GM21825 (cell line): ENCODE data around the gene TNFRSF1A.
"Not testable (repeated sequence)": the region's sequence is repeated elsewhere in the genome, so short reads cannot be mapped to it uniquely, and the experiment has no call there.

ENCODE experiments used
- ATAC-seq: cut with Tn5 transposase; IDR thresholded peaks from one replicate; pipeline ENCODE4 v1.9.1; 2021; ENCODE audit warnings: mild to moderate bottlenecking, moderate library complexity; ENCODE audit not compliant: unreplicated experiment

The TNFRSF1A gene

DNA sequence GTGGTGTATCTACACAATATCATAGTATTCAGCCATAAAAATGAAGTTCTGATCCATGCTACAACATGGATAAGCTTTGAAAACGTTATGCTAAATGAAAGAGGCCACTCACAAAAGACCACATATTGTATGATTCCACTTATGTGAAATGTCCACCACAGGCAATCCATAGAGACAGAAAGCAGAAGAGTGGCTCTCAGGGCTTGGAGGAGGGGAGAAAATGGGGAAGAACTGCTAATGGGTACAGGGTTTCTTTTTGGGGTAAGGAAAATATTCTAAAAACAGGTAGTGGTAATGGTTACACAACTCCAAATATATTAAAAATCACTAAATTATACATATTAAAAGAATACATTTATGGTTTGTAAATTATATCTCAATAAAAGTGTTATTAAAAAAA, 17.0 kb upstream of the TNFRSF1A start:
- ATAC-seq = no peak

DNA sequence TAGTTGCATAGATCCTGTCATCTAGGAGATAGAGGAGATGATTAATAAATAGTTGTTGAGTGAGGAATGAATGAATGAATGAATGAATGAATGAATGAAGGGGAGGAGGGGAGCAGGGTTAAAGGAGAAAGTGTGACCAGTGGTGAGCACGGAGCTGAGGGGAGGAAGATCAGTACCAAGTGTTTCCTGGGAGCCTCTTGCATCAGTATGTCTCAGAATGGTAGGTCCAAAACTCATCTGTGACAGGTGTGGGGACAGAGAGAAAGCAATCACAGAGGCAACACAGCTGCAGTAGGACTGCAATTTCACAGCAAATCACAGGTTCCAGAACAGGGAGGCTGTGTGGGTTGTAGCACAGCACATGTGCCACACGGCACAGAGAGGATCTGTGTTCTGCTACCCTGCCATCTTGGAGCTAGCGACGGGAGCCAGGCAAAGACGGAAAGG, 14.5 kb upstream of the TNFRSF1A start:
- ATAC-seq = no peak

DNA sequence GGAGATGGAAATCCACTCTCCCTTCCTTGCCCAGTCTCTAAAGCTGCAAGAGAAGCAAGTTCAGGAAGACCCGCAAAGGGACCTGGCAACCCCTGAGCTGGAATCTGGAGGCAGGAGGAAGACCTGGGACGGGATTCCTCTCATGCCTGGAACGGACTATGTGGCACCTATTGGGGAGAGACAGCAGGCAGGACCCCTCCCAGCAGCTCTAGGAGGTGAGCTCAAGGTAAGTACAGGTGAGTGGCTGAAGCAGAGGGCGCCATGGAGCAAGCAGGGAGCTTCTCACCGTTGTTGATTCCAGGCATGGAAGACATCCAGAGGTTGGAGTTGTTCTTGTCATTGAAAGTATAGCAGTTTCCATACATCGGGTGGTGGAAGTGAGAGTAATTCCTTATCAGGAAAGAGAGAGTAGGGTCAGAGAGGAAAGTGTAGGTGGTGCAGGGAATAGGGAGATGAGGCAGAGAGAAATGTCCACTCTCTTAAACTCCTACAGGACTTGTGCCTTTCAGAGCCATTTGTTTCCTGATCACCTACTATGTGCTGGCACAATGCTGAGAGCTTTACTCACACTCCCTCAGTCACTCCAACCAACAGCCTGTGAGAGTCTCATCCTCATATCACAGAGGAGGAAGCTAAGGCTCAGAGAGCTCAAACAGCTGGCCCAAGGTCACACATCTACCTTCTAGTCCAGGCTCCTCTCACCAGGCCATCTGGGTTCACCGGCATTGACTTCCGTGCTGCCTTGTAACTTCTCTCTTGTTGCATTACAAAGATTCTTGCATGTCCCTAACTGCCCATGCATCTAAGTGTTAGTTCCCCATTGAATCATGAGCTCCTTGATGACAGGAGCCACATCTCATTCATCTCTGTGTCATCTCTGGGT, 13.9 kb upstream of the TNFRSF1A start:
- no peak for ATAC-seq

DNA sequence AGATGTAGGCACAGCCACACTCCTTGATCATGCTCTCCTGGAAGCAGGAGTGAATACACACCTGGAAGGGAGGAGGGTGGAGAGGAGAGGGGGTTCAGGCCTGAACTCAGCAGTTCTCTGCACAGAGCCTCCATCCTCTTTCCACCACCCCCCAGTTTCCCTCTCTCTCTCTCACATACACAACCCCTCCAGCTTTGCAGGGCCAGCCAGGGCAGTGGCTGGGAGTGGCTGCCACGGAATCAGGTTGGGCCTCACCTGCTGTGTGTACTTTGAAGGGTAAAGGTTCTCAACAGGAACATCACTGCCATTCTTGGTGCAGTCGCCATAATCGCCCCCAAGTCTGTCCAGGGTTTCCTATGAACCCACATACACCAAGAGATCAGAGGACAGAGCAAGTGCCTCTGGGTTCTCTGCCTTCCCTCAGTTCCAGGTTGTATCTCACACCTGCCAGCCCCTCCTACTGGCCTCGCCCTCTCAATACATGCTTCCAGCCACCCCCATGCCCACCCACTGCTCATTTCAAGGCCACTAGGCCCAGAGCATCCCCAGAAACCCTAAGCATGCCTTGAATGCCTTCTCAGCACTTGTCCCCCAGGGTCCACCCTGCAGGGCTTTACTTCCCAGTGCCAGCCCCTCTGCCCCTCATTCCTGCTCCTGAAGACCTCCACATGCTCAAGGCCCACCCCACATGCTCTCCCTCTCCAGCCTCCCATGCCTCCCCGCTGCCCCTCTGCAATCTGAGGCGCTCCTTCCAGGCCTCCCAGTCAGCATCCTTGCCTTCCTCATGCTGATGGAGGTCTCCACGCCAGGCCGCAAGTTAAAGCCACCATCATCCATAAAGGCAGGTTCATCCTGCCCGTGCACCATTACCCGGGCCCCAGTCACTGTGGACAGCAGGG, 12.9 kb upstream of the TNFRSF1A start:
- ATAC-seq = no peak

DNA sequence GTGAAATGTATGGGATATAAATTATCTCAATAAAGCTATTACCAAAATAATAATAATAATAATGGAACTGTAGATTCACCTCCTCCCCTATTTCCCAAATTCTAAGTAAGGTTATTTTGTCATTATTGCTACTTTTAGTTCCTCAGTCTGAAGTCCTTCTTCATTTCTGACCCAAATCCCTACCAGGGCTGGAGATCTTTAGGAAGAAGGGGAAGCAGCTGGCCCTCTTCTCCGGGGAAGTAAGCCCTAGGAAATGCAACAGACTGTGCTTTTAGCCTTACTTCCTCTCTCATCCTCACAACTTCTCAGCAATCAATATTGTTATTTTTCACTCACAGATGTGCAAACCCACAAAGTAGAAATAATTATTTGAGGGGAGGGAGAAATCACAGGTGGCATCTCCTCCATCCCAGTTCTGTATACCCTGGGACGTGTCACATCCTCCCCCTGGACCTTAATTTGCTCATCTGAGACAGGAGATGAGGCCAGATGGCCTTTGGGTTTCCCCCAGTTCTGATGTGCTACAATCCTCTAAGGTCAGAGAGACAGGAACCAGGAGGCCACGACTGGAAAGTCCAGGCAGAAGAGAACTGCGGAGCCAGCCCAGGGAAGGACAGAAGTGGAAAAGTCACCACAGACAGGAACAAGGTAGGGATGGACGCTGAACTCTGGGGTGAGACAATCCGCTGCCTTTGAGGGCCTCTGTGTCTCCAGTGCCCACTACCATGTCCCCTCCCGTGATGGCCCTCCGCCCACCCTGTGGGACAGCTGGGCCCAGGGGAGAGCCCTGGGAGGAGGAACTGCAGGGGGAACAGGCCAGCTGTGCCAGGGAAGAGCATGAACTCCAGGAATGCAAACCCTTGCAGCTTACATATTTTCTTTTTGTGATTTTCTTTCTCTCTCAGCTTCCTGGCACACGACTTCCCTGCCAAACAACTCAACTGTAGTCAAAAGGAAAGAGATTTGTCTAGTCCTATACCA, 10.6 kb upstream of the TNFRSF1A start:
- ATAC-seq = no peak

DNA sequence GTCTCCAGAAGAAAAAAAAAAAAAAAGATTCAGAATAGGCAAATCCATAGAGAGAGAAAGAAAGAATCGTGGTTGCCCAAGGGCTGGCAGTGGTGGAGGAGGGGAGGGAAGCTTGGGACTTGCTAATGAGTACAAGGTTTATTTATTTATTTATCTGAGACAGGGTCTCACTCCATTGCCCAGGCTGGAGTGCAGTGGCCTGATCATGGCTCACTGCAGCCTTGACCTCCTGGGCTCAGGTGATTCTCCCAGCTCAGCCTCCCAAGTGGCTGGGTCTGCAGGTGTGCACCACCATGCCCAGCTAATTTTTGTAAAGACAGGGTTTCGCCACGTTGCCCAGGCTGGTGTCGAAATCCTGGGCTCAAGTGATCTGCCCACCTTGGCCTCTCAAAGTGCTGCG, 9.7 kb upstream of the TNFRSF1A start:
- ATAC-seq = no peak

DNA sequence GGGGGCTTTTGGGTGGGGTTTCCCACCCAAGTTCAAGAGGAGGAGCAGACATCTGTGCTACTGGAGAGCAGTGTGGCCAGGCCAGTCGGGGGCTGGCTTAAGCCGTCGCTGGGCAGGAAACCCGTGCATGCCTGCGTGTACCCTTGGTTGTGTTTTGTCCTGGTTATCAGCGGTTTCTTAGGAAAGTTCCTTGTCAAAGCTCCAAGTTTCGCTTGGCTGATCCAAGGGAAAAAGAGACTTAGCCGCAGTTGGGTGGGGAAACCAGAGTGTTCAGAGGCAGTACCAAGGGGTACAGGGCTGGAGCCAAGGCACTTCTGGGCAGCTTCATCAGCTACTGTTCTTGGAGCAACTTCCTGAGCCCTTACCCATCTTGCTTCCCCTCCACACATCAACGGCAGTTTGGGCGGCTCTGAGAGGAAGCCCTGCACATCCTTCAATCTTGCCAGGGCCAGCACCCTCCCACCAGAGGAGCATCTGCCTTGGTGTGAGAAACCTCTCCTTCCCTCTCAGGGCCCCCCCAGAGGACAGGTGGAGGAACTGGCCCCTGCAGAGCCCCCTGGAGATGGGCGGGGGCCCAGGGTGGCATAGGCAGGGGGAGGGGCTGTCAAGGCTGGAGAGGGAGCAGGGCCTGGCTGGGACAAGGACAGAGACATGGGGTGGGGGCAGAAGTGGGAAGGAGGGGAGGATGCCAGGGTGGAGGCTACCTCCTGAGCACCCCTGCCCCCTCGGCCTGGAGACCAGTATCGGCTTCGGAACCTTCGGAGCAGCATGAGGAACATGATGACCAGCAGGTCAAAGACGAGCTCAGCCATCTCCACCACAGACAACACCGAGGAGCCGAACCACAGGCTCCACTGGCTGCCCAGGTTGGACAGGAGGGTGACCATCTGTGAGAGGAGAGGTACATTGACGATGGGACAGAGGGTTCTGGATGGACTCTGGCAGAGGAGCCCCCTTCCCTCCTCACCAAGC, 5.8 kb upstream of the TNFRSF1A start:
- no peak for ATAC-seq

DNA sequence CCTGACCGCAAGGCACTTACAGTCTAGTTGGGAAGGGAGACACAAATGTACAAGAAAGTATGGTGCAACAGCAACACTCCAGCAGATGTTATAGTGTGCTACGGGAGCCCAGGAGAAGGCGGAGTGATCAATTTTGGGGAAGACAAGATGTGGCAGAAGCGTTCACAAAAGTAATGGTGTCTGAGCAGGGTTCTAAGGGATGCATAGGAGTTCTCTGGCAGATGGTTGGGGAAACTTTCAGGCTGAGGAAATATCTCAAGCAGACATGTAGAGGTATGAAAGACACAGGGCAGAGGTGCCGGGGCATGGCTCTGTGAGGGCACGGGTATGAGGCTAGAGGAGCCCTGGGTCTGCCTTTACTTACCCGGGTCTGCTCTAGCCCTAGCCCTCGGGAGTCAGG, 5.1 kb upstream of the TNFRSF1A start:
- no peak for ATAC-seq

DNA sequence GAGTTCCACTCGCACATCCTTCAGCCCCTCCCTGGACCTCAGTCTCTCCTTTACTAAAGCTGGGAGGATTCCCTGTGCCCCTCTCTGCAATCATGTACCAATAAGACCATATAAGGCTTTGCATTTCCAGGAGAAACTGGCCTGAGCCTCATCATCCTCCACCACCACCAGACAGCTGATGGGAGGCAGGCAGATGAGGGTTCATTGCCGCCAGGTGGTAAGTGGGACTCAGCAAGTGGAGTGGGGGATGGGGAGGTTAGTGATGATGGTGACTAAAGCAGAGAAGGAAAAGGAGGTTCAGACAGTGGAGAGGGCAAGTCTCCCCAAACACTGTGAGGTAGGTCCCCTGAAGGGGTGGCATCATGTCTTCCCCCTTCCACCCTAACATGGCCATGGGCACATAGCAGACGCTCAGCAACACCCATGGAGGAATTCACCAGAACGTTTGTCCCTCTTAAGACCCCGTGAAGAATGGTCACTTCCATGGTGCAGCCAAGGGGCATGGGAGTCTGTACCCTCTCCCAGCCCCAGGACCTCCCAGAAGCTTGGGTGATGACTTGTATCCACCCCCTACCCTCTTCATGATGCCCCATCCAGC, 4.5 kb upstream of the TNFRSF1A start:
- no peak for ATAC-seq

DNA sequence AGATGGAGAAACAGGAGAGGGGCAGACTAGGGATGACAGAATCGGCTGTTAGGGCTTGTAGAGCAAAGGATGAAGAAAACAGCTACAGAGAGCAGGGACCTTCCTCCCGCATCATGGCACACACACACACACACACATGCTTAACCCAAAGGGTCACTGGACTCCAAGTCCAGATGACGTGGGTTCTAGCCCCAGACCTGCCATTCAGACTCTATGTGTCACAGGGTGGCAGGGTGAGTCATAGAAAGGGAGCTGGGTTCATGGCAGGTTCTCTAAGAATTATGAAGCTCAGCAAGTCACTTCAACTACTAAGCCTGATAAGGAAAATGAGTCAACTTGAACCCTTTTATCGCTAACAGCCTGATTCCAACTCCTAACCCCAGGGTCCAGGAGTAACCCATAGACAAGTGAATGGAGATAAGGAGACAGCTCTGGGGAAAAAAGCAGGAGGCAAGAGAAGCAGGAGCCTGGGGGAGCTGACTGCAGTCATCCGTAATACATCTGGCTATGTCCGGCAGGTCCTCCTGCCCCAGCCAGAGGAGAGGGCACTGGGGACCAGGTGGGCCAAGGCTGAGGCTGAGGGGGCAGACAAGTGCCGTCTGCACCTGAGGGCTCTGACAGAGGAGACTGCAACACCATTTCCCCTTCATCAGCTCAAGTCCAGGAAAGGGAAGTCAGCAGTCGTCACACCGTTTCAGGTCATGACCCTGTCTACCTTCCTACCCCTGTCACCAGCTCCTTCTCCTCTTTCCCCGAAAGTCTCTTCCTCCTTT, 3.6 kb upstream of the TNFRSF1A start:
- no peak for ATAC-seq

DNA sequence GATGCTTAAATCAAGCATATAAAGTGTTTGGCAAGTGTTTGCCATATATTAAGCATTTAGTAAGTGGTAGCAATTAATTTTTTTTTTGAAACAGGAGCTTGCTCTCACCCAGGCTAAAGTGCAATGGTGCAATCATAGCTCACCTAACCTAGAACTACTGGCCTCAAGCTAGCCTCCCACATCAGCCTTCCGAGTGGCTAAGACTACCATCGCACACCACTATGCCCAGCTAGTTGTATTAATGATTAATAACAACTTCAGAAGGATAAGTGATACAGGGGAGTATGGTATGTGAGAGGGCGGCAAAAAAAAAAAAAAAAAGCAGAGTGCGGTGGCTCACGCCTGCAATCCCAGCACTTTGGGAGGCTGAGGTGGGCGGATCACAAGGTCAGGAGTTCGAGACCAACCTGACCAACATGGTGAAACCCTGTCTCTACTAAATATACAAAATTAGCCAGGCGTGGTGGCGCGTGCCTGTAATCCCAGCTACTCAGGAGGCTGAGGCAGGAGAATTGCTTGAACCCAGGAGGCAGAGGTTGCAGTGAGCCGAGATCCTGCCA, 2.3 kb upstream of the TNFRSF1A start:
- not testable (repeated sequence) for ATAC-seq

DNA sequence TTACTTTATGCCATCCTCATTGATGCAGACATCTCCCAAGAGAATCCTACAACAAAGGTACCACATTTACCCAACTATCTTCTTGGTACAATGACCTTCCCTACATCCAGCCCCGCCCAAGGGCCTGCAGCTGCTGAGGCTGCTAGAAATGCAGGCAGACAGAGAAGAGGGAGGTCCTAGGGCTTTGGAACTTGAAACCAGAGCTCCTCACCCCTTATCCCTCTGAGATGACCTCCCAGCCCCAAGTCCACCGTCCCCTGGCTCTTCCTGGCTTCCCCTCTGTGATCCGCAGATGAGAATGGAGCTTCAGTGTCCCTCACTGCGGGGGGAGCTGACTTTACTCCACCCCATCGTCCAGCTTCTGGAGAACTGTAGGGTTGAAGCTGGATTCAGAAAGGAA, 1.6 kb upstream of the TNFRSF1A start:
- no peak for ATAC-seq

DNA sequence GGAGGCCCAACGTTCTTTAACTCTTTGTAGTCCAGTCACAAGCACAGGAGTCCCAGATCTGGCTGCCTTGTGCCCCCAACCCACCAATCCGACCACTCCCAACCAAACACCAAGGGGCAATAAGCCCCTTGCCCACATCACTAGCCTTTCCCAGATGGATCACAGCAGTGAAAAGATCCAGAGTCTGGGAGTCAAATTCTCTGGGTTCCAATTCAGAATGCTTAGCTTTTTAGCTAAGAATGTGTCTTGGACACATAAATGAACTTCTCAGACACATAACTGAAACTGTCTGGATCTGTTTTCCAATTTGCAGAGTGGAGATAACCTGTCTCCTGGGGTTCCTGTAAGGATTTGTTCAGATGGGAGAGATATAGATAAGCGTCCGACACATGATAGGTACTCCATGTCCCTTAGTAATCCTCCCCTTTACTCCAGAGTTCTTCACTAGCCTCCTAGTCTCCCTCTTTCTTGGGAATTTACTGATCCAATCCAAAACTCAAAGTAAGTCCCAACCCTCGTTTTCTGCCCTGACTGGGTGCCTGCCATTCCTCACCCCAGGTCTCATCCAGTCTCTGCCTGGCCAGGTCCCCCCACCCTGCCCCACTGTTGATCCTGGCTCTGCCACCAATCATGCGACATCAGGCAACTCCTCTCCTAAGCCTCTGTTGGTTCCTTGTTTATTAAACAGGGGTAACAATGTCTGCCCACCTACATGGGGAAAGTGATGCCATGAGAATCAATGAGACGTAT, 439 bp upstream of the TNFRSF1A start:
- ATAC-seq = no peak

DNA sequence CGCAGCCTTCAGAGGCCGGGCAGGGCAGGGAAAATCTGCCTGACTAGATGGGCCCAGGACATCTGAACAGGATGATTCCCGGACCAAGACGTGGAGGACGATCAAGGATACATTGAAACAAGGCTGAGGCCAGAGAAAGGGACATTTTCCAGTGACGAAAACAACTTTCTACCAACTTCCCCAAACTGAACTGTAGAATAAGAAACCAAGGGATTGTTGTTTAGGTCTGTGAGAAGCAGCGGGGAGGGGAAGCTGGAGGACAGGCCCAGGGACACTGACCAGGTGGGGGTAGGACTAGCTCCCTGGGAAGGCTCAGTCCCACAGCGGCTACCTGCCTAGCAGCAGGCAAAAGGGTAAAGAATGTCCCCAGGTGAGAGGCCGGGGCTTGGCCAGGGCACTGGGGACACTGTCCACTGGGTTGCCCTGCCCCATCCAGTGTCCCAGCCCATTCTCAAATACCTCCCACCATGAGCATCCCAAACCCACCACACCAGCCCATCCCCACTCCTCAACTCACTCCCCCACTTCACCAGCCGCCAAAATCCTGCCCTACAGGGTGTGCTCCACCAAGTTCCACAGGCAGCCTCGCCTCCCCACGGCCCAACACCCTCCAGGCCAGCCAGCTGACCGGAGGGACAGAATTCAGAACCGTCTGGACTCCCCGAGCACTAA, 995 bp downstream of the TNFRSF1A start:
- ATAC-seq = no peak

DNA sequence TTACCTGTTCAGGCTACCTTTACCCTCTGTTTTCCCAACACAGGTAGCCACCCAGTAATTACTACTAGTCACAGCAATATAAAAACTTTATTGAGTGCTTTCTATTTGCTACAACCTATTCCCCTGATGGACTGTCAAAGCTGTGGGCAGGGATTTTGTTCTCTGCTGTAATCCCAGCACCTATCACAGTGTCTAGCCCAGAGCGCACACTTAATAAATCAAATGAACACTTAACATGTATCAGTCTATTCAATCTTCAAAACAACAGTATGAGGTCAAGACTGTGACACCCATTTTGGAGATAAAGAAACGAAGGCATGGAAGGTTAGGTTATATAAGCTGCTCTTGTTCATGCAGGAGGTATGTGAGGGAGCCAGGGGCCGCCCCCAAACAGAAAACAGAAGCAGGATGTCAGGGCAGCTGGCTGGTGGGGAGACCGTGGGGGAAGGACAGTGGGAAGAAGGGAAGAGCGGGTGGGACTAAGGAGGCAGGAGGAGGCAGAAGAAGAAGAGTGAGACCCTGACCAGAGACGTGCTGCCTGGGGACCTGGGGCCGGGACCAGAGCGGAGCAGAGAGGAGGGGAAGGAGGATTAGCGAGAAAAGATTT, 1.7 kb downstream of the TNFRSF1A start:
- ATAC-seq = no peak

DNA sequence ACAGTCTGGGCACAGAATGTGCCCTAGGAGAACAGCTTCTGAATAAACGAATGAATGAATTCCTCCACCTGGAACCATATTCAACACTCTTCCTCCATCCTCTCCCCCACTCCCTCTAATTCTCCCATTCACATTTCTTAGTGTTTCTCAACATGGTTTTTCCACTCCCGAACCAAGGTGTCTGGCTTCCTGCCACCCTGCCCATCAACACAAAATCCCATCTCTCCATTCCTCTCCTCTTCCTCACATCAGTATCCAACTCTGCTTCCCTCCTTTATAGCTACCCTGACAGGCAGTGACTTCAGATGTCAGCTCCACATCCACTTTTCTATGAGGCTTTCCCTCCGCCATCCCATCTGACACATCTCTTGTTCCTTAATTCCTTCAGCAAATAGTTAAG, 2.9 kb downstream of the TNFRSF1A start:
- ATAC-seq = no peak
